ENCODE data around the gene DNAJC6. TPM values are rescaled to one million over a fixed set of nuclear protein-coding genes. Genes with fewer than 3 reads are reported as not detected.

Gene DNAJC6
- polyA plus RNA-seq (2011; rRNA removed) (0.09 TPM in 1 of 2 replicates, not detected in the other), polyA minus RNA-seq (2011; rRNA and poly(A)+ RNA removed) (not detected in 2 replicates)

DNA sequence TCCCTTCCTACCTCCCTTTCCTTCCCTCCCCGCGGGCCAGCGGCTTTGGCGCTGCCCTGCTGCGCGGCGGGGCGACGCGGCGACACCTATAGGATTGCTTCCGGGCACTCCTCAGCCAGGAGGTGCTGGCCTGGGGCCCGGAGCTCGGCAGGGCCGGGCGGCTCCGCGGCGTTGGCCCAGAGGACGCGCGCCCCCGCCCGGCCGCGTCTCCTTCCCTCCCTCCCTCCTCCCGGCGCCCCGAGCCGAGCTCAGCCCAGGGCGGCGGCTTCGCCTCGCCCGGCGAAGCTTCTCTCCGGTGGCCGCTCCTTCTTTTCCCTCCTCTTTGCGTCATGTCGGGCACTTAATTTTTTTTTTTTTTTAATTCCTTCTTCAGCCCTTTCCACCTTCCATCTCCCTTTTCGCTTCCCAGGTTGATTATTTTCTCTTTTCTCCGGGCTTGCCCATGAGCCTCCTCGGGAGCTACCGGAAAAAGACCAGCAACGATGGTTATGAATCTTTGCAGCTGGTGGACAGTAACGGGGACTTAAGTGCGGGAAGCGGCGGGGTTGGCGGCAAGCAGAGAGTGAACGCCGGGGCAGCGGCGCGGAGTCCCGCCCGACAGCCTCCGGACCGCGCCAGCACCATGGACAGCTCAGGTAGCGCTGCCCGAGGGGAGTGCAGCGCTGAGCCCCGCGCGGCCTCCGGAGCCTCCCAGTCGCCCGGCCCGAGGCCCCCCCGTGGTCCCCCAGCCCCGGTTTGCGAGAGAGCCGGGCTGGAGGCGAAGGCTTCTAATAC is at the start of gene DNAJC6:
DNAJC6 (plus strand) TSS at position 240 of the 774 bp plus-strand sequence; CDS start at position 443, 203 bp downstream.
- H3K27me3 ChIP-seq (ENCODE audit: control insufficient read depth, insufficient read depth, low read length), result peaks cover 7% of the 10 kb centered on the region
- no peak within 1 kb of the TSS for H3K27ac ChIP-seq (ENCODE audit: low read depth, low read length)
- no peaks in the 10 kb centered on the region for H3K9me3 ChIP-seq (ENCODE audit: control insufficient read depth, insufficient read depth, low read length)
- POLR2A ChIA-PET, result no interaction called here
- no peak for TF ChIP-seq CTCF (IDR thresholded peaks at IDR 0.05; ENCODE audit: low read depth, low read length)
- no peak within 1 kb of the TSS for H3K4me3 ChIP-seq (ENCODE audit: low read depth, low read length)
- DNase-seq (ENCODE audit: low read depth, low spot score), result peak; percentile 4
- CTCF ChIA-PET, result interaction anchor here (0.7 kb wide), 1 partner anchor 228 kb away, joined by 3 read pairs; no protein-coding TSS in a partner anchor

GRCh38 chr1:65259816-65260215 is 49.5 kb upstream of the DNAJC6 start:
- no peak for DNase-seq (ENCODE audit: low read depth, low spot score)
- CTCF ChIA-PET, result no interaction called here
- no peak overlapping the region for H3K27ac ChIP-seq (ENCODE audit: low read depth, low read length)
- H3K27me3 ChIP-seq (ENCODE audit: control insufficient read depth, insufficient read depth, low read length), result peaks cover 27% of the 10 kb centered on the region
- no peak overlapping the region for H3K4me3 ChIP-seq (ENCODE audit: low read depth, low read length)
- TF ChIP-seq CTCF (IDR thresholded peaks at IDR 0.05; ENCODE audit: low read depth, low read length), result no peak
- POLR2A ChIA-PET, result no interaction called here
- H3K9me3 ChIP-seq (ENCODE audit: control insufficient read depth, insufficient read depth, low read length), result no peaks in the 10 kb centered on the region

- TF ChIP-seq CTCF (IDR thresholded peaks at IDR 0.05; ENCODE audit: low read depth, low read length), result no peak
- H3K27ac ChIP-seq (ENCODE audit: low read depth, low read length), result no peak overlapping the region
- H3K27me3 ChIP-seq (ENCODE audit: control insufficient read depth, insufficient read depth, low read length), result peaks cover 28% of the 10 kb centered on the region
- H3K4me3 ChIP-seq (ENCODE audit: low read depth, low read length), result no peak overlapping the region
- CTCF ChIA-PET, result no interaction called here
- DNase-seq (ENCODE audit: low read depth, low spot score), result no peak
- no peaks in the 10 kb centered on the region for H3K9me3 ChIP-seq (ENCODE audit: control insufficient read depth, insufficient read depth, low read length)
- POLR2A ChIA-PET, result no interaction called here
Measured at GRCh38 chr1:65260851-65261473, 48.4 kb upstream of the DNAJC6 start.

GRCh38 chr1:65263286-65263685 is 46.1 kb upstream of the DNAJC6 start:
- H3K27ac ChIP-seq (ENCODE audit: low read depth, low read length), result no peak overlapping the region
- CTCF ChIA-PET, result no interaction called here
- POLR2A ChIA-PET, result no interaction called here
- no peak overlapping the region for H3K4me3 ChIP-seq (ENCODE audit: low read depth, low read length)
- H3K27me3 ChIP-seq (ENCODE audit: control insufficient read depth, insufficient read depth, low read length), result peaks cover 30% of the 10 kb centered on the region
- no peaks in the 10 kb centered on the region for H3K9me3 ChIP-seq (ENCODE audit: control insufficient read depth, insufficient read depth, low read length)
- TF ChIP-seq CTCF (IDR thresholded peaks at IDR 0.05; ENCODE audit: low read depth, low read length), result no peak
- DNase-seq (ENCODE audit: low read depth, low spot score), result no peak

All from AG04450 (cell line).